MG63 (cell line): ENCODE data around the gene SPATS1. TPM values are rescaled to one million over a fixed set of nuclear protein-coding genes. Genes with fewer than 3 reads are reported as not detected.

Source experiments
- DNase-seq: peaks from one replicate; pipeline ENCODE4 v3.0.0-alpha.2; 2020
- H3K27me3 ChIP-seq: fragments of 250-450 bp; sonication (Bioruptor Pico); 2 replicates; pipeline ENCODE4 v1.5.1; 2020; ENCODE audit warnings: mild to moderate bottlenecking, moderate library complexity
- H3K36me3 ChIP-seq: fragments of 250-450 bp; sonication (Bioruptor Pico); 2 replicates; pipeline ENCODE4 v1.5.1; 2020; ENCODE audit warnings: mild to moderate bottlenecking, moderate library complexity
- H3K4me3 ChIP-seq: fragments of 250-450 bp; sonication (Bioruptor Pico); 2 replicates; pipeline ENCODE4 v1.5.1; 2020; ENCODE audit warnings: mild to moderate bottlenecking, moderate library complexity
- H3K9me3 ChIP-seq: fragments of 250-450 bp; sonication (Bioruptor Pico); 2 replicates; pipeline ENCODE4 v1.5.1; 2020; ENCODE audit warnings: mild to moderate bottlenecking, moderate library complexity
- total RNA-seq: library from RNA; depleted of rRNA; stranded (reverse); fragments of >200 nt; shearing (Covaris generic); gene quantifications from 2 replicates; pipeline ENCODE4 v1.2.3, GENCODE V29; 2014; ENCODE audit warnings: low replicate concordance; rRNA removed

Gene SPATS1, protein sequence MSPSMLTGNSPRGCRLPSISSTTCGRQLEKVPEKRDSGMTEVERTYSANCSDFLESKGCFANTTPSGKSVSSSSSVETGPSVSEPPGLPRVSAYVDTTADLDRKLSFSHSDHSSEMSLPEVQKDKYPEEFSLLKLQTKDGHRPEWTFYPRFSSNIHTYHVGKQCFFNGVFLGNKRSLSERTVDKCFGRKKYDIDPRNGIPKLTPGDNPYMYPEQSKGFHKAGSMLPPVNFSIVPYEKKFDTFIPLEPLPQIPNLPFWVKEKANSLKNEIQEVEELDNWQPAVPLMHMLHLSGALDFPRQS
- total RNA-seq: not detected in 2 replicates

DNA sequence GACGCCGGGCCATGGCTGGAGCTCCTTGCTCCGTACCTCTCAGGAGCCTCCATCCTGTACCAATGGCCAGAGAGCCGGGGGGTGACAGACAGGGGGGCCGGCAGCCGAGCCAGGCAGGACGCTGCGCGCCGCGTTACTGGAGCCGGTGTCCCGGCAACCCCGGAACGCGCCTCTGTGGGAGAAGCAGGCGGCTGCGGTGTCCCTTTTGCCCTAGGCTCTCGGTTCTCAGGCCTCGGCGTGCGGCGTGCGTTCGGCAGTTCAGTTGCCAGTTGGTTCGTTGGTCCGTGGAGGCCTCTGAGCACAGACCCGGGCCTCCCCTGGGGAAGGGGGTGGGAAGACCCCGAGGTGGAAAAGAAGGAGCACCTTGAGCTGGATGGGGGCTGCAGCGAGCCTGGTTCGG lies at the start of gene SPATS1:
TSS of gene SPATS1 (plus strand) at position 162 of the 400 bp plus-strand sequence. CDS start 446 bp downstream, outside the sequence.
- H3K4me3 ChIP-seq: no peak within 1 kb of the TSS
- no peaks in the 10 kb centered on the region for H3K36me3 ChIP-seq
- DNase-seq: peak; percentile 43
- peaks cover 63% of the 10 kb centered on the region for H3K27me3 ChIP-seq
- H3K9me3 ChIP-seq: no peaks in the 10 kb centered on the region

DNA sequence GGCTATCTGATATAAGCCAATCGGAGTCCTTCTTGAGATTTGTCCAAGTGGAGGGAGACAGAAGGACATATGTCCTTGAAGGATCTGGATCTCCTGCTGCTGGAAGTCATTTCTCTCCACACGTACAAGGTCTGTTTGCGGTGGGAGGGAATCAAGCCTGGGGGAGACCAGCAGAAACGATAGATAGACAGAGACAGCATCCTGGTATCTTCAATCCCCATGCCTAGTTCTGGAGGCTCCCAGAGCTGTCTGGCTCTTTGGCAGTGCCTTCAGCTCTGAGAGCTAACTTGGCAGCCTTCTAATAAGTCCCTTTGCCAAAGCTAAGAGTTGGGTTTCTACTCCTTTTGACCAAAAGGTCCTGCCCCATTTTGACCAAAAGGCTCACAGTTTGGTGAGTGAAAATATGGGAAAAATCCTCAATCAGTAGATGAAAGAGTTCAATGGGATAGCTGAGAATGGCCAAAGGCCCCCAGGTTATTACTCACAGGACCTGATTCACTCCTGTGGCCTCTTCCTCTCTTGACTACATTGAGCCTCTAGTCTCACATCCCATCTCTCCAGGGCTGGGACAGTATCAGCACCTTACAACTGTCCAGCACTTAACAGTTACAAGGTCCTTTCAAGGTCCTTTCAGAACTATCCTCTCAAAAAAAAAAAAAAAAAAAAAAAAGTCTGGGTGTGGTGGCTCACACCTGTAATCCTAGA lies 49.6 kb upstream of the SPATS1 start:
- DNase-seq: no peak
- no peak overlapping the region for H3K4me3 ChIP-seq
- H3K9me3 ChIP-seq: no peaks in the 10 kb centered on the region
- no peaks in the 10 kb centered on the region for H3K36me3 ChIP-seq
- H3K27me3 ChIP-seq: peaks cover 88% of the 10 kb centered on the region

DNA sequence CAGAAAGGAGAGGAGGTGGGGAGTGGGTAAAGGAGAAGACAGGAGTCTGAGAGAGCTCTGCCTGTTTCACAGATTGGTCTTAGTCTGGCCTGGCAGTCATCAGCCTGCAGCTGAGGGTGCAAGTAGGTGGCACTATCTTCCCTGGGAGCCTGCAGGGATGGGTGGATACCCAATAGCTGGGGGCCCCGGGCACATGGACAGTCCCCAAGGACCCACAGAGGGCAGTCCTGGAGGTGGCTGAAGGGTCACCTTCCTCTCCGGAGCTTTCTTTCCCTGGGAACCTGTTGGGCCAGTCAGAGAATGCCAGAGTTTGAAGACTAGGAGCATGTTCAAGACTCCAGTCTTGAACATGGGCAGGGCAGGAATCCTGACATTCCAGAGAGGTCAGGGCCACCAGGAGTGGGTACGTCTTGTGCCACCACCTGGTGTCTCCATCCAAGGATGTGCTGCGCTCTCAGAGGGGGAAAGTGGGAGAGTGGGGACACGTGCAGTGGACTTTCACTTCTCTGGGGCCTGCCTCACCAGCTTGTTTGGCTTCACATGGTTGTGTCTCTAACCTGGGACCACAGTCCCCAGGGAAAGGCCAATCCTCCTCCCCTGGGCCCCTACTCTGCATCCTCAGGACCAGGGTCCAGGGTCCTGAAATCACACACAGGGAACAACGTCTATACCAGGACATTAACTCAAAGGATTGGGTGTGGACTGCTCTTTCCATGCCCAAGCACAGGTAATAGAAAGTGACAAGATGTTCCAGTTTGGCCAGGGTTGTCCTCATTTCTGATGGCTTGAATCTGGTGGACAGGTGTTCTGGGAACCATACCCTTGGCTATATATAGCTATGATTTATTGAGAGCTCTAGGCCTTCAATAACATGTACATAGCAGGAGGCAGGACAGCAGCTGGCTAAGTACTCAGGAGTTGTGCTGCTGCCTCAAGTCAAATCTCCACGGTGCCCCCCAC lies 47.3 kb upstream of the SPATS1 start:
- no peaks in the 10 kb centered on the region for H3K9me3 ChIP-seq
- peaks cover 1% of the 10 kb centered on the region for H3K36me3 ChIP-seq
- no peak overlapping the region for H3K4me3 ChIP-seq
- peaks cover 78% of the 10 kb centered on the region for H3K27me3 ChIP-seq
- DNase-seq: no peak

DNA sequence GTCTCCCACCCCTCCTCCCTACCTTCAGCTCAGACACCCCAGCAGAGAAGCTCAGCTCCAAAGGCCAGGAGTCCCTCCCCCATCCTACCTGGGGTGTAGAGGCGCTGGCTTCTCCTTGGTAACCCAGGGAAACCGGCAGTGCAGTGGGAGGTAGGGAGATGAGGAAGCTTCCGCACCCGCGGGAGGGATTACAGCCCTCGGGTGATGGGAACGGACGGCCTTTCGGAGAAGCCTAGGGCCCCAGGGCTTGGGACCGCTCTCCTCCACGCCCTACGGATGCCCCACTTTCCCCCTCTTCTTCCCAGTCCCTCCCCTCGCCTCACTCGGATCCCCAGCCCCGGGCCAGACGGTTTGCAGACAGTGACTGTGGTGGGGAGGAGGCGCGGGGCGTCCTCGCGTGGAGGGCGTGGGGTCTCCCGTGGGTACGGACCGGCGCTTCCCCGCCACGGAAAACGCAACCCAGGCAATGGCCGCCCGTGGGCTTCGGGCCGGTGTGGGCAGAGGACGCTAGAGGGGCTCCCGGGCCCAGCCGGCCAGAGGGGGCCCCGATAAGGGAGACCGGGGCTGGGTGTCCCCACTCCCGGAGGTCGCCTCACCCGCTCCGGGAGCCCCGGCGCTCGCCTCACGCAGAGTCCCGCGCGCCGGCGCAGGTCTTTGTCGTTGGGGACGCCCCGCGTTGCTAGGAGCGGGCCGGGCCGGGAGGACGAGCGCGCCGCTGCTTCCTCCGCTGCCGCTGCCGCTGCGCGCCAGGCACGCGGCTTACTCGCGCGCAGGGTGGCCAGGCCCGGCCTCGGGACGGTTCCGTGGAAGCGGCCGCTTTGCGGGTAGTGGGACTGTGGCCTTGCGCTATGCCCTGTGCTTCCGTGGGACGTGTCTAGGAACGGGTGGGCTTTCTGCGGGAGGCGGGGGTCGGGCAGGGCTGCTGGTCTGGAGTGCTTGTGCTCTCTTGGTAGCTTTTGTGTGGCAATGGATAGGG lies 45.1 kb upstream of the SPATS1 start:
- peaks cover 22% of the 10 kb centered on the region for H3K36me3 ChIP-seq
- H3K4me3 ChIP-seq: peak overlapping the region; percentile 40
- peak; percentile 75 for DNase-seq
- H3K27me3 ChIP-seq: peaks cover 58% of the 10 kb centered on the region
- no peaks in the 10 kb centered on the region for H3K9me3 ChIP-seq

DNA sequence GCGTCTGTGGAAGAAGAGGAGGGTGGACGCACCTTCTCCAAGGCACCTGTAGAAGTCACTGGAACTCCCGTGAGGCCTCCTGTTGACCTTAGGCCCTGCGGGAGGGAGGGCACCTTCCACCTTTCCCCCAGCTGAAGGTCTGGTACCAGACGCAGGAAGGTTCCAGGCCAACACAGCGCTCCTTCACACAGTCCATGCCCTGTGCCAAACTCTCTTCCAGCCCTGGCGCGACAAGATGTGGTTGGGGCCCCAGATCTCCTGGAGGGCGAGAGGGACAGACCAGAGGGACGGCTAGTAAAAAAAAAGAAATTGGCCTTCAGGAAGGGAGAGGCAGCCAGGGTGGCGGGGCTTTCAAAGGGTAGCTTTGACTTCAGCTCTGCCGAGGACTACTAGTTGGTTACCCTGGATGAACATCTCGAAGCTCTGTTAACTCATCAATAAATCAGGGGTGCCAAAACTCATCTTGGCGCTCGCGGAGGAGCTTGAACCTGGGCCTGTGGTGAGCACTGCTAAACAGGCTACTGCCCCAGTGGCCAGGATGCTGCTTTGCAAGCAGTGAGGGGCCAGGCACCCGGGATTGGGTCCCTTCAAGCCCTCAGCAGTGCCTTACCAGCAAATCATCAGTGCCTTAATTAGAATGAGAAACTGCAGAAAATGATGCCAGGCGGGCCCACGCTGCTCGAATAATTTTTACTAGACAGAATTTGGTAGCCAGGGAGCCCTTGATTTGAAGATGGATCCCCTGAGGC lies 44.2 kb upstream of the SPATS1 start:
- no peaks in the 10 kb centered on the region for H3K9me3 ChIP-seq
- DNase-seq: peak; percentile 57
- peaks cover 31% of the 10 kb centered on the region for H3K36me3 ChIP-seq
- peaks cover 51% of the 10 kb centered on the region for H3K27me3 ChIP-seq
- peak overlapping the region; percentile 40; the same call in 1 of the 2 replicates for H3K4me3 ChIP-seq

DNA sequence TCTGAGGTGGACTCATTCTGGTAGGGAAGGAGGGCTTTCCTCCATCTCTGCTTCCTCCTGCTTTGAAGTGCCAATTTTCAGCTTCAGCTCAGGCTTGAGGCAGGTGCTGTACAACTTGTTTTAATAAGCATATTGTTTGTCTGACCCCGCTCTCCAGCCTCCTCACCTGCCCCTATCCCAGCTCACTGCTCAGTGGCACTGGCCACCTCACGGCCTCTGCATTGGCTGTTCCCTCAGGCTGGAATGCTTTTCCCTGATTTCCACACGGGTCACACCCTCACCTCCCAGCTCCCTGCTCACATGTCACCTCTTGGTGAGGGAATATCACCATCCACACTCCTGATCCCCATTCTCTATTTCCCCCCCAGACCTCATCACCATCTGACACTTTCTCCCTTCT lies 43.6 kb upstream of the SPATS1 start:
- no peaks in the 10 kb centered on the region for H3K9me3 ChIP-seq
- peaks cover 47% of the 10 kb centered on the region for H3K27me3 ChIP-seq
- no peak overlapping the region for H3K4me3 ChIP-seq
- H3K36me3 ChIP-seq: peaks cover 38% of the 10 kb centered on the region
- DNase-seq: no peak

DNA sequence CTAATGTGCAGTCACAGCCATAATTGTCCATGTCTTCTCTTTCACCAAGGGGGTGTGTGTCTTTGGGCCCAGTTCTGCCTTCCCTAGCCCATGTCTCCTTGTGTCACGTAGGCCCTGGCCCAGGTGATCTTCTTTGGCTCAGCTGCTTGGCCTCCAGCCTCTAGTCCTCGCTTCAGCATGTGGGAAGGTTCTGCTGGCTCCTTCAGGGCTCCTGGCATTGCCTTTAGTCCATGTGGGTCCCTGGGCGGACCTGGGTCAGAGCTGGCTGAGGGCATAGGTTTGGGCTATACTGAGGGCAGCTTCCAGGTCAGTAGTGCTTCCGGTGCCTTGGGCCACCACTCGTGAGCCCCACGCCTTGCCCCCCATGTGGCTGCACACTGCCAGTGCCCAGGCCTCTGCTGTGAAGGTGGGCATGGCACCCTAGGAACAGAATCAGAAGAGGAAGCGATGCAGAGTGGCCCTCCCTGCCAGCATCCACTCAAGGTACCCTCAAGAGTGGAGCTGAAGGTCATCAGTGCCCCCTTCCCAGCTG lies 42.1 kb upstream of the SPATS1 start:
- no peak overlapping the region for H3K4me3 ChIP-seq
- H3K27me3 ChIP-seq: peaks cover 36% of the 10 kb centered on the region
- DNase-seq: no peak
- H3K36me3 ChIP-seq: peaks cover 53% of the 10 kb centered on the region
- no peaks in the 10 kb centered on the region for H3K9me3 ChIP-seq

DNA sequence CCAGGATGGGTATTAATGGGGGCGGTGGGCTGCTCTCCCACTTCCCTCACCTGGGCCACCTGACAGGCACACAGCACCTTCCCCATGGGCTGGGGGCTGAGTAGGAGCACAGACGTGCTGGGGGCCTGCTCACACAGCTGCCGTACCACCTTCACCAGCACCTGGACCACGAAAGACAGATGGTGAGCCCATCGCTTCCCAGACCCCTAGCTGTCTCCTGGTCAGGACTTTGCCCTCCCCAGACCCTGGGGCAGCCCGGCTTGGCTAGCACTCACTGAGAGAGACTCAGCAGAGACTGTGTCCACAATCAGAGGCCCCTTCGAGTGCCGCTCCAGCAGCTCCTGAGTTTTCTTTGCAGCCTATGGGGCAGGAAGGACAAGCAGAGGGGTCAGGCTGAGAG lies 41.3 kb upstream of the SPATS1 start:
- H3K4me3 ChIP-seq: no peak overlapping the region
- no peak for DNase-seq
- peaks cover 29% of the 10 kb centered on the region for H3K27me3 ChIP-seq
- no peaks in the 10 kb centered on the region for H3K9me3 ChIP-seq
- peaks cover 60% of the 10 kb centered on the region for H3K36me3 ChIP-seq

DNA sequence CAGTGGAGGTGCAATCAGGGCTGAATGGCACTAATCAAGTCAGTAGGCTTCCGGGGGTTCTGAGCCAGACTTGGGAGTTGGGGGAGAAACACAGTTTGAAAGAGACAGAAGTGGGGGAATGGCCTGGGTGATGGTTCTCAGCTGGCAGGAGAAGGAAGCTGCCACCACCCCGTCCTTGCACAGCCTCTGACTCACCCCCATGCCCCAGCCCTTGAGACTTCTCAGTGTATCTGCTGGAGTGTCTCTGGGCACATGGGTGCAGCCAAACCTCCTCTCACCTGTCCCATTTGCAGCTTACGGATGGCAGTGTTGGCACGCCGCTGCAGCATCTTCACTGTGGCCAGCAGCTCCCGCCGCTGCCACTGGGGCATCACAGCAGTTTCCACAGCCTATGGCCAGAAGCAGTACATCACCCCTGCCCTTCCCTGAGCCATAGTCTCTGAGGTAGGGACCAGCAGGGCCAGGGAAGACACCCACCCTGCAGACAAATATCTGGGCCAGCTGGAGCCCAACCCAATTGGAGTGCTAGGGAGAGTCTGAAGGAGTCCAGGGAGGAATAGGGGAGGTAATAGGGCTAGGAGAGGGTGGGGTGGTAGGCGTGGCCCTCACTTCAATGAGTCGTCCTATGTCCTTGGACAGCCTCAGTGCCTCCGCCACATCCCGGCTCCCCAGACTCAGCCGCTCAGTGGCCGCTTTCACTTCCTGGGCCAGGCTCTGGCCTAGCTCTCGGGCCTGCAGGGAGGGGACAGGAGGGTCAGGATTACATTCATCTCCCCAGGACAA lies 40.5 kb upstream of the SPATS1 start:
- no peaks in the 10 kb centered on the region for H3K9me3 ChIP-seq
- peaks cover 20% of the 10 kb centered on the region for H3K27me3 ChIP-seq
- peak; percentile 54 for DNase-seq
- H3K4me3 ChIP-seq: no peak overlapping the region
- H3K36me3 ChIP-seq: peaks cover 69% of the 10 kb centered on the region

DNA sequence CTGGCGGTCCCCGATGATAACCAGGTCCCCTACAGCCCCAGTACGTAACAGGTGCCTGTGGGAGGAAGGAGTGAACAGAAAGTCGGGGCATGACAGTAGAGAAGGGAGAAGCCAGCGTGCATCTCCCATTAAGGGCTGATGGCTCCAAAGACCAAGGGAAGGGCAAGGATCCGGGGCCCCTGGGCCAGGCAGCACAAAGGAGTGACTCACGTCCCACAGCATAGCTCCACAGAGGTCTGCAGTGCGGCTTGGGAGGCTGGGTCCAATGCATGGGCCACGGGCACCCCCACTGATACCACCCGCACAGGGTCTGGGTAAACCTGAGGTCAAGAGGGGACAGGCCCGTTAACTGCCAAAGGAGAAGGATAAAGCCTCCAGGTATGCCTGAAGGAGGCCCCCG lies 39.6 kb upstream of the SPATS1 start:
- no peak overlapping the region for H3K4me3 ChIP-seq
- peaks cover 11% of the 10 kb centered on the region for H3K27me3 ChIP-seq
- H3K9me3 ChIP-seq: no peaks in the 10 kb centered on the region
- peaks cover 78% of the 10 kb centered on the region for H3K36me3 ChIP-seq
- DNase-seq: no peak

DNA sequence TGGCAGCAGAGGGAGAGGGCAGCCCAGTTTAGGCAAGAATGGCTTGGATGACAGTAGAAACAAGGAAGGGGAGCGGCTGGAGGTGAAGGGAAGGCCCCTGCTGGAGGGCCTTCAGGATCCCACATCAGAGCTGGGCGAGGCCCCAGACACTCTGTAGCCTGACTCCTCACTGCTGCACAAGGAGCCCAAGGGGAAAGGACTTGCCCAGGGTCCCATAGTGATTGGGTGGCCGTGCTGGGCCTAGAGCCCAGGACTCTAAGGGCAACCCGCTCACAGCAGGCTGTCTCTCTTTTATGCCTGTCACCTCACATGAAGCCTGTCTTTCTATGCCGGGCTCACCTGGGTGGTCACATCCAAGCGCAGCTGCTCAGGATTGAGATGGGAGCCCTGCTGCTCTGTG lies 38.6 kb upstream of the SPATS1 start:
- no peak for DNase-seq
- H3K4me3 ChIP-seq: no peak overlapping the region
- H3K27me3 ChIP-seq: peaks cover 1% of the 10 kb centered on the region; the same call in 1 of the 2 replicates
- H3K9me3 ChIP-seq: no peaks in the 10 kb centered on the region
- peaks cover 87% of the 10 kb centered on the region for H3K36me3 ChIP-seq

DNA sequence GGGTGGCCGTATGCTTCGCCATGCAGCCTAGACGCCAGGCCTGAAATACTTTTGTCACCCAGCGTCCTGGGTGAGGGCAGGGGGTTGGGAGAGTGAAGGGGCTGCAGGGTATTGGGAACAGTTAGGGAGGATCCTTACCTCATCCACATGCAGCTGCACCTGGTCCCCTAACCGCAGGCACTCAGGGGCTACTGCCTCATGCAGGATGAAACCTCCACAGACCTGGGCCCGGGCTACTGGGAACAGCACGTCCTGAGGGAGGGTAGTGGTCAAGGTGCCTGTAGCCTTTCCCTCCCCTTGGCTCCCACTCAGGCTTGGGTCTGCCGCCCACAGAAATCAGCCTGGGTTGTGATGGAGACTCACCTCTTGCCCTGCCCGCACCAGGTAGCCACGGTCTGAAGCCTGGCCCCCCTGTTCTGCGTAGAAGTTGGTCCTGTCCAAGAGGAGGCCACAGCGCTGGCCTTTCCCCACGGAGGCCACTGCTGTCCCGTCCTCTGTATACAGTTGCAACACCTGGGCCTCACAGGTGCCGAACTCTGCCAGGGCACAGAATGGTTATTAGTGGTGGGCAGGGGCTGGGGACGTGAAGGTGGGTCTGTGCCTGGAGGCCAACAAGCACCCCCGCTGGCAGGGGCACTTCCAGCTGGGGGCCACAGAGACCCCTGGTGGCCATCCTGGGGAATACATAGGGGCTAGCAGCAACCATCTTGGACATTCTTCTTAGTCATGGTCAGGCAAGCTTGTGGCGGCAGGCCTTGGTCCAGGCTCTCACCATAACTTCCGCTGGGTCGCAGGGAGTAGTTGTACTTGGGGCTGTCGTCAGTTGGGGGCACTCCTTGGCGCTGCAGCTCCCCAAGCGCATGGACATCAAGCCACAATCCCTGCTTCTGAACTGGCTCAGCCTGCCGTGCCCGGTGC lies 37.9 kb upstream of the SPATS1 start:
- peaks cover 94% of the 10 kb centered on the region for H3K36me3 ChIP-seq
- H3K27me3 ChIP-seq: no peaks in the 10 kb centered on the region
- H3K9me3 ChIP-seq: no peaks in the 10 kb centered on the region
- peak; percentile 72 for DNase-seq
- no peak overlapping the region for H3K4me3 ChIP-seq

DNA sequence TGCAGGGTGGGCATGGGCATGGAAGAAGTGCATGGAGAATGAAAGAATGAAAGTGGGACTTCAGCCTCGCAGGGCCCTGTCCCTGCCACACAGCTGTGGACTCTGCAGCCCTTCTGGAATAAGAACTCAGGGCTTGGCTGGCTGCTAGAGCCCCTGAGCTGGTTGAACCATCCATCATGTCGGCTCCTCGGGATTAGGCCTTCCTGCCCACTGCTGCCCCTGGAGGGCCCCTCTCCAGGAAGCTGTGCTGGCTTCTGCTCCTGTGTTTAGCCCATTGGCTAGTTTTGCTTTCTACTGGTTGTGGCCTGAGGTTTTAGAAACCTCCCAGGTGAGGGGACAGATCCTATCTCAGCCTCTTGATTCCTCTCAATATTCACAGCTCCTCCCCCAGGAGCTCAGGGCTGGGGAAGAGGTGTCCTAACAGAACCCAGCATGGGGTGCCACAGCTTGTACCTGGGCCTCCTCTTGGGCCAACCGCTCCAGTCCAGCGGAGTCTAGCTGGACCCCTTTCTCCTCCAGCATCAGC lies 37.2 kb upstream of the SPATS1 start:
- no peak overlapping the region for H3K4me3 ChIP-seq
- peaks cover 99% of the 10 kb centered on the region for H3K36me3 ChIP-seq
- H3K9me3 ChIP-seq: no peaks in the 10 kb centered on the region
- no peak for DNase-seq
- no peaks in the 10 kb centered on the region for H3K27me3 ChIP-seq
